Measurements from ENCODE around the gene BLTP1. TPM values are rescaled to one million over a fixed set of nuclear protein-coding genes. Genes with fewer than 3 reads are reported as not detected.

The BLTP1 gene, protein sequence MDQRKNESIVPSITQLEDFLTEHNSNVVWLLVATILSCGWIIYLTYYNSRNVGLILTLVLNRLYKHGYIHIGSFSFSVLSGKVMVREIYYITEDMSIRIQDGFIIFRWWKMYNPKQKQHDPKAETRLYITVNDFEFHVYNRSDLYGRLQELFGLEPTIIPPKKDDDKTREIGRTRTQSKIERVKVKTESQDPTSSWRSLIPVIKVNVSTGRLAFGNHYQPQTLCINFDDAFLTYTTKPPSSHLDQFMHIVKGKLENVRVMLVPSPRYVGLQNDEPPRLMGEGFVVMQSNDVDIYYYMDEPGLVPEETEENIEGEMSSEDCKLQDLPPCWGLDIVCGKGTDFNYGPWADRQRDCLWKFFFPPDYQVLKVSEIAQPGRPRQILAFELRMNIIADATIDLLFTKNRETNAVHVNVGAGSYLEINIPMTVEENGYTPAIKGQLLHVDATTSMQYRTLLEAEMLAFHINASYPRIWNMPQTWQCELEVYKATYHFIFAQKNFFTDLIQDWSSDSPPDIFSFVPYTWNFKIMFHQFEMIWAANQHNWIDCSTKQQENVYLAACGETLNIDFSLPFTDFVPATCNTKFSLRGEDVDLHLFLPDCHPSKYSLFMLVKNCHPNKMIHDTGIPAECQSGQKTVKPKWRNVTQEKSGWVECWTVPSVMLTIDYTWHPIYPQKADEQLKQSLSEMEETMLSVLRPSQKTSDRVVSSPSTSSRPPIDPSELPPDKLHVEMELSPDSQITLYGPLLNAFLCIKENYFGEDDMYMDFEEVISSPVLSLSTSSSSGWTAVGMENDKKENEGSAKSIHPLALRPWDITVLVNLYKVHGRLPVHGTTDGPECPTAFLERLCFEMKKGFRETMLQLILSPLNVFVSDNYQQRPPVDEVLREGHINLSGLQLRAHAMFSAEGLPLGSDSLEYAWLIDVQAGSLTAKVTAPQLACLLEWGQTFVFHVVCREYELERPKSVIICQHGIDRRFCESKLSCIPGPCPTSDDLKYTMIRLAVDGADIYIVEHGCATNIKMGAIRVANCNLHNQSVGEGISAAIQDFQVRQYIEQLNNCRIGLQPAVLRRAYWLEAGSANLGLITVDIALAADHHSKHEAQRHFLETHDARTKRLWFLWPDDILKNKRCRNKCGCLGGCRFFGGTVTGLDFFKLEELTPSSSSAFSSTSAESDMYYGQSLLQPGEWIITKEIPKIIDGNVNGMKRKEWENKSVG (N-terminal part only)
- 17.8 and 20.2 TPM in 2 replicates for total RNA-seq

DNA sequence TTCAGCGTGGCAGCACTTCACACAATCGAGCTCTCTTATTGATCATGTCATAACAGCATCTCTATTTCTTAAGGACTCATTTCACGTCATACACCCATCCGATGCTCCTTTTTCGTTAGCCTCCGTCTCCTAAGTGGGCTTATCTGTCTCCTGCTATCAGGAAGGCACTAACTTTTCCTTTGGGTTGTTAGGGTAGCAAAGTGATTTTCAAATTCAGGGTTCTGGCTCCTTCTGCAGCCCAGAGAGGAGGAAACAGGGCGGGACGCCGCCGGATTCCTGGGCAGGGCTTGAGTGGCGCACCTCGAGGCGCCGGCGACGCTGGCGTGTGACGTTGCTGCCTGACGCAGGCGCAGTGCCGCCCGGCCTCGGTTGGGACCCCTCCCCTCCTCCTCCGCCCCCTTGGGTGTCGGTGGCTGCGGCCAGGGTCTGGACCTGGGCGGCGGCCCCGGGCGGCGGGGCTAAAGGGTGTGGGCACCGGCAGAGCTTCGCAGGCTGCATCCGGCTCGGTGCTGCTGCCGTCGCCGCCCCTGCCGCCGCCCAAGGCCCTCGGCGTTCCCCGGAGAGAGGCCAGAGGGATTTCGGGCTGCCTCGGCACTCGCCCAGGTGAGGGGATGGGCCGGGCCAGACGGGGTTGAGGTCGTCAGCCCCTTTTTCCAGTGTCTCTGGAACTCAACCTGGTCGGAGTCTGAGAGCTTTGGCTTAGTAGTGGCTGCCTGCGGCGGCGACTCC lies at the start of gene BLTP1:
BLTP1 (plus strand) TSS at position 350 of the 729 bp plus-strand sequence. CDS start 18,317 bp downstream, outside the sequence.

Other genes starting within 250 kb of the BLTP1 start
- 3.9 and 4.0 TPM in 2 replicates for gene TRPC3, start 200.3 kb upstream of the BLTP1 start, total RNA-seq
- gene ADAD1, start 226.7 kb downstream of the BLTP1 start, total RNA-seq, result not detected in 2 replicates